HEK293T (cell line): ENCODE data around the gene KCNK5.

ENCODE experiments used
- FOXK2 ChIP-seq: fragments of 450-650 bp; IDR thresholded peaks from 2 replicates; pipeline ENCODE4 v1.6.1; 2016; ENCODE audit warnings: mild to moderate bottlenecking
- FOXM1 ChIP-seq: fragments of 450-650 bp; IDR thresholded peaks from 2 replicates; pipeline ENCODE4 v1.6.1; 2017; ENCODE audit warnings: mild to moderate bottlenecking, borderline replicate concordance
- HDGF ChIP-seq: fragments of 450-650 bp; IDR thresholded peaks from 2 replicates; pipeline ENCODE4 v1.6.1; 2017; ENCODE audit warnings: antibody characterized with exemption, borderline replicate concordance
- SP1 ChIP-seq: fragments of 450-650 bp; IDR thresholded peaks from 2 replicates; pipeline ENCODE4 v1.6.1; 2017
- SUZ12 ChIP-seq: fragments of 450-650 bp; IDR thresholded peaks from 2 replicates; pipeline ENCODE4 v1.6.1; 2016; ENCODE audit warnings: mild to moderate bottlenecking
- TARDBP ChIP-seq: fragments of 450-650 bp; IDR thresholded peaks from 2 replicates; pipeline ENCODE4 v1.6.1; 2016
- TF ChIP-seq, protein P1 (sequence below): fragments of 450-650 bp; IDR thresholded peaks from 2 replicates; pipeline ENCODE4 v1.6.1; 2016

DNA sequence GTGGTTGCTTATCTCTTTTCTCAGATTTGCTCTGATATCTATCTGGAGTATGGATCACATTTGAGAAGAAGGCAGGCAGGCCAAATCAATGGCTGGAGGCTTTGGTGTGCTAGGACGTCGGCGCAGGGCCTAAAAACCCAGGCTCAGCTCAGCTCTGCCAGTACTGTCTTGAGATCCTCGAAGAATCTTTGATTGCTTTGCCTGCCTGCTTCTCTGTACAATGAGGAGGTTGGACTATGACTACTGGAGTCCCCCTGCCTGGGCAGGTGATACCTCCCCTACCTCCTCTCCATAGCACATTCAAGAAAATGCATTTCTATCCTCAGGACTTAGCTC is 25.1 kb downstream of the KCNK5 start:
- no peak for TF ChIP-seq SUZ12
- TF ChIP-seq SP1 = no peak
- TF ChIP-seq, protein P1, sequence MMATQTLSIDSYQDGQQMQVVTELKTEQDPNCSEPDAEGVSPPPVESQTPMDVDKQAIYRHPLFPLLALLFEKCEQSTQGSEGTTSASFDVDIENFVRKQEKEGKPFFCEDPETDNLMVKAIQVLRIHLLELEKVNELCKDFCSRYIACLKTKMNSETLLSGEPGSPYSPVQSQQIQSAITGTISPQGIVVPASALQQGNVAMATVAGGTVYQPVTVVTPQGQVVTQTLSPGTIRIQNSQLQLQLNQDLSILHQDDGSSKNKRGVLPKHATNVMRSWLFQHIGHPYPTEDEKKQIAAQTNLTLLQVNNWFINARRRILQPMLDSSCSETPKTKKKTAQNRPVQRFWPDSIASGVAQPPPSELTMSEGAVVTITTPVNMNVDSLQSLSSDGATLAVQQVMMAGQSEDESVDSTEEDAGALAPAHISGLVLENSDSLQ = no peak
- no peak for TF ChIP-seq TARDBP
- TF ChIP-seq HDGF = no peak
- no peak for TF ChIP-seq FOXK2
- no peak for TF ChIP-seq FOXM1
